IMR-90 (cell line): ENCODE data around the gene FNTB. TPM values are rescaled to one million over a fixed set of nuclear protein-coding genes. Genes with fewer than 3 reads are reported as not detected.

Experiments
- ATAC-seq: fragments of 200-7000 bp; cut with Tn5 transposase; 2 replicates; pipeline ENCODE4 v1.9.1; 2020; ENCODE audit warnings: low read depth, mild to moderate bottlenecking, moderate library complexity
- BruUV-seq: library from RNA; stranded (reverse); fragments of 400-500 nt; replicated peaks from 2 replicates; lab custom pipeline; 2021; lab: Mats Ljungman, UMichigan
- CTCF ChIA-PET: fragments of 300-600 bp; formaldehyde crosslinking; extraction: SDS; loops from one replicate; lab custom pipeline; 2021; ENCODE audit warnings: antibody characterized with exemption; lab: Yijun Ruan, JAX
- POLR2A ChIA-PET: fragments of 300-600 bp; sonication (Branson Sonifier 250); formaldehyde crosslinking; loops from one replicate; lab custom pipeline; 2022; ENCODE audit warnings: antibody characterized with exemption; ENCODE audit not compliant: unreplicated experiment; lab: Charles Lee
- DNase-seq: peaks from one replicate; pipeline ENCODE4 v3.0.0; 2013
- H2AFZ ChIP-seq: replicated peaks from 2 replicates; pipeline ENCODE3; 2013; ENCODE audit warnings: low read length, mild to moderate bottlenecking; ENCODE audit not compliant: poor library complexity
- H2AK5ac ChIP-seq: 2 replicates; pipeline ENCODE4 v1.6.1; 2013; ENCODE audit warnings: low read depth, low read length, inconsistent platforms
- H2AK9ac ChIP-seq: replicated peaks from 2 replicates; pipeline ENCODE3; 2013; ENCODE audit warnings: mild to moderate bottlenecking, low read depth, low read length, moderate library complexity; ENCODE audit not compliant: poor library complexity
- H2BK120ac ChIP-seq: 2 replicates; pipeline ENCODE4 v1.6.1; 2013; ENCODE audit warnings: low read depth, low read length, inconsistent platforms
- H2BK15ac ChIP-seq: 3 replicates; pipeline ENCODE4 v1.6.1; 2013; ENCODE audit warnings: low read depth, low read length, inconsistent platforms
- H2BK20ac ChIP-seq: 2 replicates; pipeline ENCODE4 v1.6.1; 2013; ENCODE audit warnings: low read depth, mild to moderate bottlenecking, inconsistent platforms, low read length, moderate library complexity
- H2BK5ac ChIP-seq: 2 replicates; pipeline ENCODE4 v1.6.1; 2013; ENCODE audit warnings: mild to moderate bottlenecking, low read depth, low read length, inconsistent platforms; ENCODE audit not compliant: poor library complexity, severe bottlenecking
- H3K14ac ChIP-seq: replicated peaks from 2 replicates; pipeline ENCODE4 v1.6.1; 2013; ENCODE audit warnings: low read depth, low read length, inconsistent platforms
- H3K18ac ChIP-seq: 2 replicates; pipeline ENCODE4 v1.6.1; 2013; ENCODE audit warnings: low read depth, low read length, control low read depth
- H3K23ac ChIP-seq: 2 replicates; pipeline ENCODE4 v1.6.1; 2013; ENCODE audit warnings: low read depth, low read length, inconsistent platforms
- H3K27ac ChIP-seq: 2 replicates; pipeline ENCODE4 v1.5.1; 2013; ENCODE audit warnings: mild to moderate bottlenecking, control low read depth, low read length; ENCODE audit not compliant: insufficient read depth
- H3K27me3 ChIP-seq: 2 replicates; pipeline ENCODE4 v1.6.1; 2013; ENCODE audit warnings: low read length; ENCODE audit not compliant: control insufficient read depth, insufficient read depth
- H3K36me3 ChIP-seq: 2 replicates; pipeline ENCODE4 v1.6.1; 2013; ENCODE audit warnings: low read length, mixed read lengths; ENCODE audit not compliant: control insufficient read depth, insufficient read depth
- H3K4ac ChIP-seq: 2 replicates; pipeline ENCODE4 v1.6.1; 2013; ENCODE audit warnings: low read depth, low read length, inconsistent platforms
- H3K4me1 ChIP-seq: 2 replicates; pipeline ENCODE4 v1.6.1; 2013; ENCODE audit warnings: low read length, mixed read lengths; ENCODE audit not compliant: control insufficient read depth, insufficient read depth
- H3K4me2 ChIP-seq: 2 replicates; pipeline ENCODE4 v1.6.1; 2013; ENCODE audit warnings: low read depth, mild to moderate bottlenecking, control low read depth, low read length, moderate library complexity
- H3K4me3 ChIP-seq: 2 replicates; pipeline ENCODE4 v1.5.1; 2013; ENCODE audit warnings: low read depth, mild to moderate bottlenecking, control low read depth, low read length, moderate library complexity; ENCODE audit not compliant: insufficient read depth
- H3K56ac ChIP-seq: 2 replicates; pipeline ENCODE4 v1.6.1; 2013; ENCODE audit warnings: low read length, inconsistent platforms; ENCODE audit not compliant: insufficient read depth; ENCODE audit errors: extremely low read depth
- H3K79me1 ChIP-seq, 2 experiments: 2 replicates each; pipeline ENCODE4 v1.6.1; 2013; ENCODE audit warnings: low read length in 2 of 2, inconsistent platforms in 1 of 2, low read depth in 1 of 2
- H3K9ac ChIP-seq: 2 replicates; pipeline ENCODE4 v1.6.1; 2013; ENCODE audit warnings: low read depth, low read length, control low read depth
- H3K9me1 ChIP-seq: 2 replicates; pipeline ENCODE4 v1.6.1; 2013; ENCODE audit warnings: low read length, inconsistent platforms; ENCODE audit not compliant: insufficient read depth
- H3K9me3 ChIP-seq: 2 replicates; pipeline ENCODE4 v1.6.1; 2013; ENCODE audit warnings: low read length; ENCODE audit not compliant: control insufficient read depth, insufficient read depth
- H4K20me1 ChIP-seq: 2 replicates; pipeline ENCODE4 v1.6.1; 2013; ENCODE audit warnings: low read length, inconsistent platforms; ENCODE audit not compliant: insufficient read depth
- H4K5ac ChIP-seq: 2 replicates; pipeline ENCODE4 v1.6.1; 2013; ENCODE audit warnings: mild to moderate bottlenecking, low read depth, low read length, control low read depth
- H4K8ac ChIP-seq, 2 experiments: 2 replicates each; pipeline ENCODE4 v1.6.1; 2013; ENCODE audit warnings: low read depth in 2 of 2, low read length in 2 of 2, control low read depth in 1 of 2, inconsistent platforms in 1 of 2
- H4K91ac ChIP-seq: 2 replicates; pipeline ENCODE4 v1.6.1; 2013; ENCODE audit warnings: low read depth, low read length, inconsistent platforms; ENCODE audit not compliant: insufficient read depth
- BHLHE40 ChIP-seq: fragments of 150-350 bp; IDR thresholded peaks from 2 replicates; pipeline ENCODE4 v1.6.1; 2016; ENCODE audit warnings: mild to moderate bottlenecking, low read depth, low read length
- CEBPB ChIP-seq: IDR thresholded peaks from 2 replicates; pipeline ENCODE4 v1.6.1; 2012; ENCODE audit warnings: low read depth, low read length, improper control_type of control experiment
- CHD1 ChIP-seq: IDR thresholded peaks from 2 replicates; pipeline ENCODE4 v1.6.1; 2012; ENCODE audit warnings: low read depth, low read length, improper control_type of control experiment
- CTCF ChIP-seq: conservative IDR thresholded peaks from 2 replicates; pipeline ENCODE4 v1.5.1; 2012; ENCODE audit warnings: mild to moderate bottlenecking, low read depth, low read length, improper control_type of control experiment
- FOS ChIP-seq: fragments of 150-350 bp; IDR thresholded peaks from 2 replicates; pipeline ENCODE4 v1.6.1; 2016; ENCODE audit warnings: low read depth, low read length
- RAD21 ChIP-seq: IDR thresholded peaks from 2 replicates; pipeline ENCODE4 v1.6.1; 2012; ENCODE audit warnings: low read length, improper control_type of control experiment
- RCOR1 ChIP-seq: IDR thresholded peaks from 2 replicates; pipeline ENCODE4 v1.6.1; 2012; ENCODE audit warnings: mild to moderate bottlenecking, low read length, improper control_type of control experiment; ENCODE audit not compliant: insufficient replicate concordance
- RFX5 ChIP-seq: IDR thresholded peaks from 2 replicates; pipeline ENCODE4 v1.8.0; 2012; ENCODE audit warnings: low read depth, mild to moderate bottlenecking, low read length, moderate library complexity
- SMC3 ChIP-seq: fragments of 150-350 bp; IDR thresholded peaks from 2 replicates; pipeline ENCODE4 v1.6.1; 2016; ENCODE audit warnings: low read depth, mild to moderate bottlenecking, antibody characterized with exemption, low read length, moderate library complexity
- WGBS, 2 experiments: methylation state at CpG; one replicate each; pipeline versions ENCODE4 v1.1.5 to v1.1.7; 2013; ENCODE audit warnings: missing lambda C conversion rate in 2 of 2; ENCODE audit not compliant: insufficient read length in 1 of 2; ENCODE audit errors: extremely low coverage in 2 of 2; 5-methylcytosine and 5-hydroxymethylcytosine counted together
- dilution Hi-C: fragments of 300-500 bp; cut with HindIII; formaldehyde crosslinking; loops from one replicate; pipeline ENCODE4 v1.14.3; 2018; ENCODE audit warnings: low sequenced_read_pairs; ENCODE audit not compliant: unreplicated experiment
- in situ Hi-C: fragments of 300-500 bp; cut with MboI; formaldehyde crosslinking; loops from 3 replicates; pipeline ENCODE4 v1.14.3; 2019; ENCODE audit warnings: low sequenced_read_pairs, inconsistent platforms, mixed read lengths
- intact Hi-C: fragments of 100-400 bp; cut with micrococcal nuclease; formaldehyde crosslinking; loops from 2 replicates; pipeline ENCODE4 v1.10.0; 2022
- polyA plus RNA-seq, 3 experiments: library from polyadenylated mRNA; depleted of rRNA; stranded (reverse); fragments of >200 nt; gene quantifications; 2 replicates each; pipeline ENCODE4 v1.2.3, GENCODE V29; 2012; ENCODE audit warnings: low replicate concordance in 1 of 3
- total RNA-seq: library from RNA; depleted of rRNA; stranded (reverse); fragments of >200 nt; gene quantifications from 2 replicates; pipeline ENCODE4 v1.2.3, GENCODE V29; 2012

FNTB gene
- total and polyA plus RNA-seq, 2 of the 4 experiments (the other 2 are of a cell fraction): 9.9 to 18.5 TPM

GRCh38 chr14:64954491-64955240, 32.0 kb upstream of the FNTB start:
- DNase-seq (no peak), ATAC-seq (no peak)
- no peak overlapping the region for H3K18ac ChIP-seq
- H3K23ac ChIP-seq: no peak overlapping the region
- no peak overlapping the region for H2BK20ac ChIP-seq
- H4K8ac ChIP-seq: no peak overlapping the region
- H3K27me3 ChIP-seq: no peaks in the 10 kb centered on the region
- H3K9me3 ChIP-seq: no peaks in the 10 kb centered on the region
- H3K4me1 ChIP-seq: no peaks in the 10 kb centered on the region
- CTCF ChIA-PET: no interaction called here
- H2AK5ac ChIP-seq: no peak overlapping the region
- H2AK9ac ChIP-seq: peak overlapping the region; percentile 15
- no TSS peak for BruUV-seq
- H2AFZ ChIP-seq: no peak overlapping the region
- intact Hi-C loops: no loop called here
- POLR2A ChIA-PET: no interaction called here
- H3K27ac ChIP-seq: no peak overlapping the region
- no peaks in the 10 kb centered on the region for H4K20me1 ChIP-seq
- TF ChIP-seq RCOR1 (no peak), CTCF (no peak), RFX5 (no peak), CEBPB (no peak), RAD21 (no peak), FOS (no peak), SMC3 (no peak), BHLHE40 (no peak), CHD1 (no peak)
- H3K79me1 ChIP-seq: no peaks in the 10 kb centered on the region; a peak in 1 of 4 replicates
- no peak overlapping the region for H3K4me2 ChIP-seq
- peaks cover 3% of the 10 kb centered on the region; the same call in 1 of the 2 replicates for H3K36me3 ChIP-seq
- H3K4me3 ChIP-seq: no peak overlapping the region
- H3K4ac ChIP-seq: no peak overlapping the region
- H4K5ac ChIP-seq: no peak overlapping the region
- H2BK15ac ChIP-seq: no peak overlapping the region
- no peak overlapping the region for H4K91ac ChIP-seq
- dilution Hi-C loops: no loop called here
- 77% methylated on average over 3 of the region's 9 CpGs; no CpG with 5 or more reads in 1 of the 2 experiments for WGBS, 2 experiments
- no peak overlapping the region for H2BK5ac ChIP-seq
- H3K9me1 ChIP-seq: peaks cover 2% of the 10 kb centered on the region; the same call in 1 of the 2 replicates
- H3K9ac ChIP-seq: no peak overlapping the region
- H3K56ac ChIP-seq: no peak overlapping the region
- in situ Hi-C loops: no loop called here
- no peak overlapping the region for H3K14ac ChIP-seq
- no peak overlapping the region for H2BK120ac ChIP-seq
